ENCODE data around the gene ZBTB32.

DNA sequence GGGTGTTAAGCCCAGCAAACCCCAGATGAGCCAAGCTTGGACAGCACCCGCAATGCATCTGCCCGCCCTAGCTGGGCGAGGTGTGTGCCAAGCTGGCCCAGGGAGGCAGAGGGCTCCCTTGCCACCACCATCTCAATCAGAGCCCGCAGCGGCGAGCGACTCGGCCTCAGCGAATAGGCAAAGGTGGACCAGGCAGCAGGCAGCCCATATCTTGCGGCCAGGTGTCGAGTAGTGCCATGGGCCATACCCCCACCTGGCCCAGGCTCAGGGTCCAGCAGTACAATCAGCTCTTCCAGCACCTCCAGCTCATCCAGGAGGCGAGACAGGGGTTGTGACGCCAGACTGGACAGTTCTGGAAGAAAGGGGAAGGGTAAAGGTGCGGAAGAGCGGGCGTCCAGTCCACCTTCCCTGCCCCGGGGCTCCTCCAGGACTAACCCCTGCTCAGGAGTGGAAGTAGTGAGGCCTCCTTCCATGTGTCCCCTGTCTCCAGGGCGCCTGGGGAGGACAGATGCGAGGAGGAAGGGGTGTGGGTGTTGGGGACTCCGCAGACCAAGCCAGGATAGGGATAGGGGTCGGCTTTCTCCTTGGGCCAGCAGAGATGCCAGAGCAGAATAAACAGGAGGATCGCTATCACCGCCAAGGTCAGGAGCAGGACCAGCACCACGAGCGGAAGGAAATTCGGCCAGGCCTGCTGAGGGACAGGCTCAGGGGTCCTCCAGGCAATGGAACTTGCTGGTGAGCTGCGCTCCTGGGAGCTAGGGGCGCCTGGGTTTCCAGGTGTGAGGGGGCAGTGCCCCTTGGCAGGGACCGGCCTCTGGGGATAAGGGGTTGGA, 35.1 kb downstream of the ZBTB32 start:
- TF ChIP-seq, protein P1, sequence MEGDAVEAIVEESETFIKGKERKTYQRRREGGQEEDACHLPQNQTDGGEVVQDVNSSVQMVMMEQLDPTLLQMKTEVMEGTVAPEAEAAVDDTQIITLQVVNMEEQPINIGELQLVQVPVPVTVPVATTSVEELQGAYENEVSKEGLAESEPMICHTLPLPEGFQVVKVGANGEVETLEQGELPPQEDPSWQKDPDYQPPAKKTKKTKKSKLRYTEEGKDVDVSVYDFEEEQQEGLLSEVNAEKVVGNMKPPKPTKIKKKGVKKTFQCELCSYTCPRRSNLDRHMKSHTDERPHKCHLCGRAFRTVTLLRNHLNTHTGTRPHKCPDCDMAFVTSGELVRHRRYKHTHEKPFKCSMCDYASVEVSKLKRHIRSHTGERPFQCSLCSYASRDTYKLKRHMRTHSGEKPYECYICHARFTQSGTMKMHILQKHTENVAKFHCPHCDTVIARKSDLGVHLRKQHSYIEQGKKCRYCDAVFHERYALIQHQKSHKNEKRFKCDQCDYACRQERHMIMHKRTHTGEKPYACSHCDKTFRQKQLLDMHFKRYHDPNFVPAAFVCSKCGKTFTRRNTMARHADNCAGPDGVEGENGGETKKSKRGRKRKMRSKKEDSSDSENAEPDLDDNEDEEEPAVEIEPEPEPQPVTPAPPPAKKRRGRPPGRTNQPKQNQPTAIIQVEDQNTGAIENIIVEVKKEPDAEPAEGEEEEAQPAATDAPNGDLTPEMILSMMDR (conservative IDR thresholded peaks at IDR 0.05; ENCODE audit: low read depth, low read length) = no peak
- TF ChIP-seq EZH2 (IDR thresholded peaks at IDR 0.05; ENCODE audit: low read length, unreplicated experiment) = no peak
- TF ChIP-seq EZH2phosphoT487 (IDR thresholded peaks at IDR 0.05; ENCODE audit: borderline replicate concordance, low read length) = no peak
